Measurements from ENCODE around the gene SGIP1.
A peak's percentile ranks its signal among the peaks of the same experiment; 100 is the strongest.
"Not testable (repeated sequence)": the region's sequence is repeated elsewhere in the genome, so short reads cannot be mapped to it uniquely, and the experiment has no call there.

SGIP1 gene

DNA sequence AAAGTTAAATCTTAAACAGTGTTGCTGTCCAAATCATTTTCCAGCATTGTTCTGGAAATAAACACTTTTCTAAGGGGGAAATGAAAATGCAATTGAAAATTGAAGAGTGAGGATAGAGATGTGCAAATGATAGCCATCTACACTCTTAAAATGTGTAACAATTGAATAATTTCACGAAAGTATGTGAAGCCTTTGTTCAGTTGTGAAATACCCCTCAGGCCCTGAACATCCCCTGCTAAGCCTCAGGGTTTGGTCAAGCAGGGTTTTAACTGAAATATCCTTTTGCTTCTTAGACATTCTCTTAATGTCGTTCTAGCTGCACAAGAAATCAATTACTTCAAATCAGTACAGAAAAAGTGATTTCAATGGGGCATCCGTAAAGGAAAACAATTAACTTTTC is 152.5 kb downstream of the SGIP1 start:
- DNase-seq: no peak

DNA sequence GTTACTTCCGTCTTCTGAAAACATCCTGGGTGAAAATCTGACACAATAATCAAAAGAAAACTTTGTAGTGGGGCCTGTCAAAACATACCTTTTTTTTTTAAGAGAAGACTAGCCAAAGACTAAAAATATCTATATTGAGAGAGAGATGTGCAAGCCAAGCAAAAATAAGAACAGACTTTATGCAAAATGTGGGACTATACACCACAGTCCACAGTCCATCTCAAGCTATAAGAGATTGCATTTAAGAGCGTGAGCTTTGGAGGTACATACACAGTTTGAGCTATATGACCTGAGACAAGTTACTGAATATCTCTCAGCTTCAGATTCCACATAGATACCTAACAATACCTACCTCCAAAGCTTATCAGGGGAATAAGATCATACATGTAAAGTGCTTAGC is 153.4 kb downstream of the SGIP1 start:
- DNase-seq: no peak

DNA sequence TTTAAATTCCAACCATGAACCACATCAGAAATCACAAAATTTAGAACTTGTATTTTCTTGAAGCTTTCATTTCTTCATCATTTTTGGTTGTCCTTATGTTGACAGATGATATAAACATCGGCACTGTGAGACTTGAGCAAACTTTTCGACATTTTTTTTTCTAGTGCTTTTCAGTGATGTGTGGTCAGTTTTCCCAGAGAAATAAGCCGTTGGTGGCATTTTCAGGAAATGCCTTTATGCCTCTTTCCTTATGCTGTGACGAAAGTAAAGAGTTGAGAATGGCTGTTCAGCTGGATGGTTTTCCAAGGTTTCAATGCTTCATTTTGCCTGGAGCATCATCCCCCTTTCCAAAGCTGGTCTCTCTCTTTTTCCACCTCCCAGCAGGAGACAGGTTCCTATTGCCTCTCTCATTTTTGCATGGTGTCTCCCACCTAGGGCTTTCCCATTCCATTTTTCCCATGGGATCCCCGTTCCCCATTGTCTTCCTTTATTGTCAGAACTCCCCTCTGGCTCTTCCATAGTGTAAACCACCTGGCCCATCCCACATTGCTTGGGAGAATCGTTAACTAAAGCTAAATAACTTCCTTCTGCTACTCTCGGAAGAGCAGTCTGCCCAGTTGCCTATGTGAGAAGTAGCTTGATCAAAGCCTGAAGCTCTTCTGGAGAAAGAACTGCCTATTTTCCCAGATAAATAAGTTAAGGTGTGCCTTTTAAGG is 156.9 kb downstream of the SGIP1 start:
- no peak for DNase-seq

DNA sequence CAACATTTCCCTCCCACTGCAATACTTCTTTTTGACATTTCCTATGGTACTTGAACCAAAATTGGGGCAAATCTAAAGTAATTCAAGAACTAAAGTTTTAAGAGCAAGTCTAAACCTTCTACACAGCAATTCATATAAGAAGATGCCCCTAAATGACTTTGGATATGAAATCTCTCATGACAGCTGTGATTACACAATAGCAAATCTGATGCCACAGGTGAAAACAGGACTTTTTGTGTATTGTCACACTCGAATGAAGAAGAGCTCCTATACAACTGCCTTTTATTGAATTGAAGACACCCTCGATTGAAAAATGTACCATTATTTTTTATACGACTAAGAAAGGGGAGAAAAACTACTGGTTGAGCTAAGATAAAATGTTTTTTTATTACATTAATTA is 158.7 kb downstream of the SGIP1 start:
- DNase-seq: no peak

DNA sequence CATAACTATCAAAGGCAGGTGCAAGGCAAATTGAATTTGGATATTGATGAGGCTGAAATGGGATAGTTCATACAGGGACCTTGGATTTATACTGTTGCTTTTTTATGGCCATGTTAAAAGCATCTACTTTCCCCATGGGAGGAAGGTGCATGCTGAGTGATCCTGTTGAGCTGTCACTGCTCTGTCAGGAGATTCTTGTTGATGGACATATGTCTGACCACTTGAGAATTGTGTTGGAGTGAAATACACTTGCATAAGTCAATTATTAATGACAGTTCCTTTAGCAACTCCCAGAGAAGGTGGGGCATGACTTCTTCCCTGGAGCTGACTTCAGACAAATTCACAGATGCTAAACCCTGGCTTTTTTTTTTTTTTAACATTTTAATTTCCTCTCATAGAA is 159.9 kb downstream of the SGIP1 start:
- no peak for DNase-seq

DNA sequence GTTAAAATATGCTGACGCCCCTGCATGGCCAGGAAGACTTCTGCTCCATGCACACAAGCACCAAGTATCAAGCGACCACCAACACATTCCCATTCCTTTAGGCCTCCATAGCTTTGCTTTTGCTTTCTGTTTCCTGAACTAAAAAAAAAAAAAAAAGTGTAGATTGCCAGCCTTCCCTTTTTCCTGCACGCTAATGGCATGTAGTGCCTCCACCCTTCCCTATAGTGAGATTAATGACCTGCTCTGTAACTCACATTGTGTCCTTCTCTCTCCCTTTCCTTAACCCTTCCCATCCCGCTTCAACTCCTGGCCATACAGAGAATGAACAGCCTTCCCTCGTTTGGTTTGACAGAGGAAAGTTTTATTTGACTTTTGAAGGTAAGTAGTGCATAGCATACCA is 161.2 kb downstream of the SGIP1 start:
- no peak for DNase-seq

DNA sequence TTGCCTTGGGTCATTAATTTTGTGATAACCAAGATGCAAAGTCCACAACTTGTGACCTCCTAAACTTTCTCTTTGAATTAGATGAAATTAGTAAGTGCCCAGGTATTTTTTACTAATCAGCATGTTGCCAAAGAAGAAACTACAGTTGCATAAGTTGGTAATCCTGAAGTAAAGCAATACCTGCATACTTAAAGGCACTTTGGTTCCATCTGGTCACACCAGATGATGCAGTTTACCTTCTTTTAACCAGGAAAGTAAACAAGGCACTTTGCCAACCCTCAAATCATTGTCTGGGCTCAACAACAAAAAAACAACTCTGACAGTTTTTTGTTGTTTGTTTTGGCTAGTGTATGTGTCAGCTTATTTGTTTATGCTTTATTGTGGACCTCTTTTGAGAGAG is 162.8 kb downstream of the SGIP1 start:
- peak; percentile 37 for DNase-seq

DNA sequence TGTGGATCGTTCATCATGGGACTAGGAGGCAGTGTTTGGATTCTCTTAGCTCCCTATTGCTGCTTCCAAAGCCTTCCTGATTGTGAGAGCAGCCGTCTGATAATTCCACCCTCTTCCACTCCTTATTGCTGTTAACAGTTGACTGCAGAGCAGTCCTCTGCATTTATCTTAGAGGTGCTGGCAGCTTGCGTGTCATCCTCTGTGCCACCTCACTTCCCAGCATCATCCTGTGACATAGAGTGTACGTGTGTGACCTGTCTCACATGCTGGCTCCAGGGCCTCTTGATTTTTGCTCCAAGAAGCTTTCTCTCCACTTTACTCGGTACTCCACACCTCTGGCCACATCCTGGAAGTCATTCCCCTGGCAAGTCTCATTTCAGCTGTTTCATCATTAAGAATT is 165.3 kb downstream of the SGIP1 start:
- no peak for DNase-seq

DNA sequence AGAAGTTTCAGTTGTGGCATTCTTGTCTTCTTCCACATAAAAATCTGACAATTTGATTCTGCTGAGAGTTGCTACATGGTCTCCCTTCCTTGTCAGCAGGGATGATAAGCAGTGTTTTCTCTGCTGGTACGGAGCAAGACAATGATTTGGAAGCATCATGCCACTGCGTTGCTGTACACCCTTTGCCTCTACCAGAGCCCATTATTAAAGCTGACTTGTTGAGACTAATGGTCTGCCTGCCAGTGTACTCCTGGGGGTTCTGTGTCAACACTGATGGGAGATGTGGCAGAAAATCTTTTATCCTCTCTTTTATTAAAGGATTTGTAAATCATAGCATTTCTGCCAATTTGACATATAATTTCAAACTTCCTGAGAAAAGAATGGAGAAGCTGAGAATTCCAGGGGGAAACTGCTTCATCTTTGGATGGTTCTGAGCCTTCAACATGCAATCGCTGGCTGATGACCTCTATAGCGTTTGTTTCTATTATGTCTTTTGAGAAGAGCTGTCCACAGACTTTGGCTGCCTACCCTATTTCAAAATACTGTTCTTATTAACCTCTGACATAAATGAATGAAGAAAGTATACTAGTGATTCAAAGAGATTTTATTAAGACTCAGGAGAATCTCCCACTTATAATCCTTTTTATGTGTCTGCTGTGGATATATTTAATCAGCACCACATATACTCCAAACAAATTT is 170.4 kb downstream of the SGIP1 start:
- DNase-seq: no peak

DNA sequence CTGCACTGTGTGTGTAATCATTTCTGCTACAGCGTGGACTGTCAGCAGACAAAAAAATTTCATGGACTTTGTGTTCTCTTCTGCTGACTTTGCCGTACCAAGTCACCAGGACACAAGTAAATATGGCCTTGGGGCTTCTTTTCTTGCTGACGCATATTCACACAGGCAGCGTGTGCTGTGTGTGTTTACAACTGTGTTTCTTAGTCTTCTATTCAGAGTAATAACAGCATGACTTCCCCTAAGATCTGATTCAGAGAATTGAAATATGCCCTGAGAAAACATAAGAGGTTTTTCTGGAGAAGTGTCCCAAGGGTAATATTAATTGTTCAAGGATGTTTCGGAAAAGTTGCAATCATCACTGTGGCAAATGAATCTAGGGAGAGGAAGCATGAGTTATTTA is 171.2 kb downstream of the SGIP1 start:
- DNase-seq: no peak

DNA sequence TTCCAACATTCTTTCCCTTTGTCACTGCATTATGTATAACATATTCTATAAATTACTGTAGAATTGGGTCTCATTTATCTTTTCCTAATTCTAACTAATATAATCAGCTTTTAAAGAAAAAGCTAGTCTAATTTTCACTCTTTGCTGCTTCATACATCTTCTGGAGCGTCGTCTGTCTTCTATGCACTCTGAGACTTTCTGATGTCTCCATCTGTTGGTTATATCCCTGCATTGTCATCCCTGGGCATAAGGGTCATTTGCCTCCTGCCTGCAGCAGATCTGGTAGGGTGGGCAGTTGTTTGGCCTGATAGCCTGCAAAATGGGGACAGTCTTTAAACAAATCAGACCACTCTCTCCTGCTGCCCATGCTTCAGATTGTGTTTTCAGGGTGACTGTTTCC is 177.5 kb downstream of the SGIP1 start:
- no peak for DNase-seq

DNA sequence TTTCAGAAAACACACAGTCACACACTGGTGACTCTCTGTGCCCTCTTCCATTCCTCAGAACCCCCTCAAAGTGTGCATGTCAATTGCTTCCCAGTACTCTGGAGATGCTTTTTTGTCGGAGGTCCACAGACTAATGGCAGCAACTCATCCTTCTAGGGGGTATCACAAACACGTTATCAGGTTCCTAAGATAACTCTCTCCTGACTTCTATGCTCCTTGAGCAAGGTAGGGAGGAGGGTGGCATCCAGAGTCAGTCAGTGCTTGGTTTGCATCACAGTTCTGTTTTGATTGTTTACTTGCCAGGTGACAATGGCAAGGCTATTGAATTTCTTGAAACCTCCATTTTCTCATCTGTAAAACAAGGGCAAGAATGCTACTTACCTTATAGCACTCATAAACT is 178.9 kb downstream of the SGIP1 start:
- no peak for DNase-seq

DNA sequence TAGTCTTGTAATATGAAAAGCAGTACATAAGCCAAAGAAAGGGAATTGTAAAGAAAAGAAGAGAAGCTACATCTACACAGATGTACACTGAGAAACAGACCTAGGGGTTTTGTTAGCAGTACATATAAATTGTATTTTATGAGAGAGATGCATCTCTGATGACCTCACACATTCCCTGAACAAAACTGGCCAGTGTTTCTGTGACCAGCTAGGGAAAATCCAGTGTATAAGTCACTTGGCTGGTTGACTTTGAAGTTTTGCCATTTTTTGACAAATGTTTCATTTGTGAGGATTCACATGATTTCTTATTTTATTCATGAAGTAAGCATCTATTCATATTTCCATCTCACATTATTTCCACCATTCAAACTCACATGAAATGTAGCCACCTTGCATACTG is 190.0 kb downstream of the SGIP1 start:
- DNase-seq: no peak

DNA sequence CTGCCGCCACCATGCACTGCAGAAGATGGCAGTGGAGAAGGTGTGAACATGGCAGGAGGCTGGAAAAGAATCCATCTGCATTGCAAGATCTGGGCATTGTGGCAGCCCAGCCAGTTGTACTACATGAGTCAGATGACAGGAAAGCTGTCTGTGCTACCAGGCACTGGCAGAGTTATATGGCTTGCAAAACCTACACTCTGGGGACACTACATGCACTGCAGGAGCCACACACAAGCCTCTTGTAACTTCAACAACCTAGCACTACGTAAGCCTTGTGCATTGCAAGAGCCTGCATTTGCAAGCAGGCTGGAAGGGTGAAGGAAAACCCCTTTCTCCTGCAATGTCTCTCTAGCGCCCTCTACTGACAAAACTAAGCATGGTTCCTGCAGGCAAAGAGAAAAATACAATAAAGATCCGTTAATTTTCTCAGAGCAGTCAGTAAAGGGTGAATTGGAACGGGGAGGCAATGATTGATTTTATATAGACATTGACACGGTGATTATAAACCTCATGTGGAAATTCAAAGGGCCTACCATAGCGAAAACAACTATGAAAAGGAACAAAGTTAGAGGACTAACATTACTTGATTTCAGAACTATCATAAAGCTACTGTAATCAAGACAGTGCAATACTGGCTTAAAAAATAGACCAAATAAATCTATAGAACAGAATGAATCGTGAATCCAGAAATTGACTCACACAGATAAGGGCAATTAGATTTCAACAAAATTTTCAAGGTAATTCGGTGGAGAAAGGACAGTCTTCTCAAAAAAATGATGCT is 192.1 kb downstream of the SGIP1 start:
- peak; percentile 64 for DNase-seq

DNA sequence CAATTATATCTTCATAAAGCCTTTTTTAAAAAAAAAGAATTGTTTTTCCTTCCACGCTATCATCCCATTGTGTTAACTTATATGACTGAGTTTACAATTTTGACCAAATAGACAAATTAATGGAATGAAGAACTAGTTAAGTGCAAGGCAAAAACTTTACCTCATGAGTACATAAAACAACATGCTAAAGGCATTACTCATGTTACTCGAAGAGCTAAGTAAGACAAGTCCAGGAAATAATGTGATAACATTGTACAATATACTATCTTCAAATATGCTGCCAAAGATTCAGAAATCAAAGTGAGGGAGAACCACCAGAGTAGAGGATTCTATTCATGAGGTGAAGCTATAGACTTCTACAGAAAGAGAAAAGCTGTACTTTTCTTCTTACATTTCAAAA is 194.1 kb downstream of the SGIP1 start:
- no peak for DNase-seq

DNA sequence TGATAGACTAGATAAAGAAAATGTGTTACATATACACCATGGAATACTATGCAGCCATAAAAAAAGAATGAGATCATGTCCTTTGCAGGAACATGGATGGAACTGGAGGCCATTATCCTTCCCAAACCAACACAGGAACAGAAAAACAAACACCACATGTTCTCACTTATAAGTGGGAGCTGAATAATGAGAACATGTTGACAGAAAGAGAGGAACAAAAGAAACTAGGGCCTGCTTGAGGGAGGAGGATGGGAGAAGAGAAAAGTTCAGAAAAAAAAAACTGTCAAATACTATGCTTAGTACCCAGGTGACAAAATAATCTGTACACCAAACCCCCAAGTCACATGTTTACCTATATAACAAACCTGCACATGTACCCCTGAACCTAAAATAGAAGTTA is 194.8 kb downstream of the SGIP1 start:
- DNase-seq: not testable (repeated sequence)

DNA sequence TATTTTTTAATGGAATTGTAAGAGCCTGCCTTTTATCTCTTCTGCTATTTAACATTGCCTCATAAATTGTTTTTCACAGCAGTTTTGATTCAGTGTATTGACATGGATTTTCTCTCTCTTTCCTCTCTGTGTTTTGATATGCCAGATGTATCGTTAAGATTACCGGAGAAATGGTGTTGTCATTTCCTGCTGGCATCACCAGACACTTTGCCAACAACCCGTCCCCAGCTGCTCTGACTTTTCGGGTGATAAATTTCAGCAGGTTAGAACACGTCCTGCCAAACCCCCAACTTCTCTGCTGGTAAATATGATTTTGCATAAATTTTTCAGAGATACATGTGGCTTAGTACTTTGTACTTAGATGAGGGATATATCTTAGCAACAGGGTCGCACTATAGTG is 195.2 kb downstream of the SGIP1 start:
- no peak for DNase-seq

DNA sequence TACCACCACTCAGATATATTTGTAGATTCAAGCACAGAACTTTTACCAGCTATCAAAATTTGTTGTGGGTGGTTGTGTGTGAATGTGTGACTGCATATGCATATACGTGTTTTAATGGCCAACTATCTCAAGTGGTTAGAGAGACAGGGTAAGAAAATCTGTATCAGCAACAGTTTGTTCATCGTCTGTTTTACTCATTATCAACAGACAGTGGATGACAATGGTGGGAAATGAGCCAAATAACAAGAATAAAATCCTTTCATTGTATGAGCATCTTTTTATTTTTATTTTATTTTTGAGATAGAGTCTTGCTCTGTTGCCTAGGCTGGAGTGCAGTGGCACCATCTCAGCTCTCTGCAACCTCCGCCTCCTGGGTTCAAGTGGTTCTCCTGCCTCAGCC is 195.6 kb downstream of the SGIP1 start:
- no peak for DNase-seq

DNA sequence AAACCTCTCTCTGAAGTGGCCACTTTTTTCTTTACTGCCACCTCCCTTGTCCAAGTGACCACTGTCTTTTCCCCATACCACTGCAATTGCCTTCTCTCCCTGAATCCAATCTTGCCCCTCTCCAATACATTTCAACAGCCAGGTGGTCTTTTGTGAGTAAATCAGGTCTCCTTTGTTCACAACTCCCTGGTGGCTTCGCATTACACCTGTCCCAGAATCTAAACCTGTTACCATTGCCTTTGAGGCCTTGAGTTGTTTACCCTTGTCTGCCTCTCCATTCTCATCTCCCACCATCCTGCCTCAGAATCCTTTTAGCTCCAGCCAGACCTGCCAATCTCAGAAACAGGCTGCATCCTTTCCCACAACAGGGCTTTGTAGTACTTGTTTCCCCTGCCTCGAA is 196.5 kb downstream of the SGIP1 start:
- DNase-seq: no peak

DNA sequence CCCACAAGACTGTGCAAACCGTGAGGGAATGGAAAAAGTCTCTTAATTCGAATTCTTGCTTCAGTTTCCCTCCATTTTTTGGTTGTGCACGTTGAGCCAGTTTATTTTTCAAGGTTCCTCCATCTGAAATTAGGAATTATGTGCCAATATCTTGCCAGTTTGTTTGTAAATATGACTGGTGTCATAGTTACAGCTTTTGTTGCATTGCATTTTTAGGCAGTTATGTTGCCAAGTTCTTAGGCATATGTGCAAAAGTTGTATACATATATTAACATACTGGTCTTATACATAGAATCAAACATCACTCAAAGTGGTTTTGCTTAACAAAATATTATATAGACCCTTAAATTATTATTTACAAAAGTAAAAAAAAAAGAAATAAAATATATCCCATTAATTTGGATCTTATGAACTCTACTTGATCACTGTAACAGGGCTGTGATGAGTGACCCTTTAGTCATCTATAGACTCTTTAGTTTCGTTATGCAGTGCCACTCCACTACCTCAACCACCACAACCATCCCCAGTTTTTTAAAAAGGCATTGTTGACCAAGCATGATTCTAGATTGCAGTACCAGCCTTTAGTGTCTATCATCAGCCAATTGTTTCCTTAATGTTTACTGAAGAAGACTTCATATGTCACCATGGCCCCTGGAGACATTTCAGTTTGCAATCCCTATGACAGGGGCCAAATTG is 197.4 kb downstream of the SGIP1 start:
- no peak for DNase-seq

DNA sequence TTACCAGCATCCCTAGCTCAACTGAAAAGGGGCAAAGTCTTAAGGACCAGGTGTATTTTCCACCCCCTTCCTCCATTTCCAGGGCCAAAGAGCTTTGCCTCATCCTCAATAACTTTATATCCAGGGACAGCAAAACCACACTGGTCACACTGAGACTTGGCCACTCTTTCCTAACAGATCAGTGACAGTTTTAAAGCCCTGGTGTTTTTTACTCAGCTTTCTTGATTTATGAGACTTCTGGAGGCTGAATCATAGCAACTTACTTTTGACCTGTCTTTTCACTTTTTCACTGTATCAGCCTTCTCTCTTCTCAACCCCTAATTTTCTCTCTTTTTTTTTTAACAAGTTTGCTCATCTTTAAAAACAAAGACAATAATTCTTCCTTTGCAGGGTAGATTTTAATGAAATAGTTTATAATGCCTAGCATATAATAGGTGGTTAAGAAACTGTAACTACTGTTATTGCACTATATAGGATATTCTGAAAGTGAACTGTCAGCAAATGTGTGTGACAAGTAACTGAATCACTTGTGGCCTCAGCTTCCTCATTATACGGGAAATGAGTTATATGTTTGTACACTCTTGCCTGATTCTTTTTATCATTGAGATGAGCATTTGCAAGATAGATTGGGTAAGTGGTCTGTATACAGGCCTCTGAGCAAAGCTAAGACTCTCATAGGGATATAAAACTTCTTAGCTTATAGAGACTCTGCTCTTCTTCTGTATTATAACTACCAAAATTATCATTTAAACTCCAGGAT is 198.6 kb downstream of the SGIP1 start:
- DNase-seq: no peak

DNA sequence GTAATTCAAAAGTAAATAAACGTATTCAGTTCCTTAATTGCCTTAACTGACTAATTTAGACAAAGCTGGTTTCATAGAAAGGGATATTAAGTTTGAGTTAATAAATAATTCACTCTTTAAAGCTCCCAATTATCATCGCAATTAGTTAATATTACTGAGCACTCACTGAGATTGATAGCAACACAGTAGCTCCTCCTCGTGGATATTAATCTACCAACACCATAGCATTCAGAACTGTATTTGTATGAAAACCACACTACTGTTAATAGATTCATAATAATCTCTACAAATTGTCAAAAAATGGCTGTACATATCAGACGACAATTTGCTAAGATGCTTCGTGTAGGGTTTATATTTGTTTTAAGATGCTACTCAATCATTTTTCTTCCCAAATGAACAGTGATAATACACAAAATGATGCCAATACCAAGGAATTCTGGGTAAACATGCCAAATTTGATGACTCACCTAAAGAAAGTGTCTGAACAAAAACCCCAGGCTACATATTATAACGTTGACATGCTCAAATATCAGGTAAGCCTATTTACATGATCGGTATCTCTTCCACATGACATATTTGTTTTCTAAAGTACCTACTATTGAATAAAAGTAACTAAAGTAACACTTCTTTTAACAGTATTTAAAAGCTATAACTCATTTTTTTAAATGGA is 199.5 kb downstream of the SGIP1 start:
- DNase-seq: no peak

Data from NCI-H774 (cell line).